Measurements from ENCODE around the gene C2CD2L. TPM values are rescaled to one million over a fixed set of nuclear protein-coding genes. Genes with fewer than 3 reads are reported as not detected.
"Not testable (repeated sequence)": the region's sequence is repeated elsewhere in the genome, so short reads cannot be mapped to it uniquely, and the experiment has no call there.

The C2CD2L gene
- total RNA-seq, 1 donor from 2014 or later, result 1.9 TPM

- DNase-seq (ENCODE audit: low spot score), result no peak
Observed at GRCh38 chr11:119092880-119093842, 14.0 kb upstream of the C2CD2L start.

DNA sequence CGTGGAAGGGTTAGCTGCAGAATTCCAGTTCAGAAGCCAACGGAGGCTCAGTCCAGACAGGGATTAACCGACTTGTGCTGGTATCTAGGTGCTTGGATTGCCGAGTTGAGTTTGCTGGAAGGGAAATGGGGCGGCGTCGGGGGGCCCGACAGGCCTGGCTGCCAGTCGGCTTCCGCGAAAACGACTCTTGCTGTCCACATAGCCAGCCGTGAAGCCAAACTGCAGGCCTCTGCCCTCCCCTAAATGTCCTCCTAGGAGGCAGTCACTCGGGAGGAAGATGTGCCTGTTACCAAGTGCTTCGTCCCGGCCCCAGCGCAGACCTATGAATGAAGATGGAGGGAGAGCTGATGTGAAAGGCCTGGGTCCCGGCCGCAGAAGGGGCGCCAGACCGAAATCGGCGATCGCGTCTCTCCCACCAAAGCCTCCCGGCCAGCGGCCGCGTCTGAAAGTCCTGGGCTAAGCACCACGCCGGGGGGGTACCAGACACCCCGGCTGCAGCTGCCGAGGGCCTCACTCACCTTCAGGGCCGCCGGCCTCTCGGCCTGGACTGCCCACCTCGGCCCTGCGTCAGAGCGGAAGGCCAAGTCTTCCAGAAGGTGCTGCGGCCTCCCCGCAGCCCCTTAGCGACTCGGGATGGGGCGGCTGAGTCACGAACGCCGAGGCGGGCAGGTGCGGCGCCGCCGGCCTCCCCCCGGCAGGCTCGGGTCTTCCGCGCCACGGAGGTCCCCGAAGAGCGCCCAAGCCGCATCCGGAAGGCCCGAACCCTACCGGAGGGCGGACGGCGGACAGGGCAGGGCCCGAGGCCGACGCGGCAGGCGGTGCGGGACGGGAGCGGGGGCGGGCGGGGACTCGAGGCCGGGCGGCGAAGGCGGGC lies 13.0 kb upstream of the C2CD2L start:
- DNase-seq (ENCODE audit: low spot score), result peak; percentile 69

- peak; percentile 88 for DNase-seq (ENCODE audit: low spot score)
Observed at GRCh38 chr11:119094816-119095065, 12.4 kb upstream of the C2CD2L start.

- DNase-seq (ENCODE audit: low spot score), result peak; percentile 100
Observed at GRCh38 chr11:119095066-119095880, 11.9 kb upstream of the C2CD2L start.

GRCh38 chr11:119099711-119100110 lies 7.4 kb upstream of the C2CD2L start:
- no peak for DNase-seq (ENCODE audit: low spot score)

DNA sequence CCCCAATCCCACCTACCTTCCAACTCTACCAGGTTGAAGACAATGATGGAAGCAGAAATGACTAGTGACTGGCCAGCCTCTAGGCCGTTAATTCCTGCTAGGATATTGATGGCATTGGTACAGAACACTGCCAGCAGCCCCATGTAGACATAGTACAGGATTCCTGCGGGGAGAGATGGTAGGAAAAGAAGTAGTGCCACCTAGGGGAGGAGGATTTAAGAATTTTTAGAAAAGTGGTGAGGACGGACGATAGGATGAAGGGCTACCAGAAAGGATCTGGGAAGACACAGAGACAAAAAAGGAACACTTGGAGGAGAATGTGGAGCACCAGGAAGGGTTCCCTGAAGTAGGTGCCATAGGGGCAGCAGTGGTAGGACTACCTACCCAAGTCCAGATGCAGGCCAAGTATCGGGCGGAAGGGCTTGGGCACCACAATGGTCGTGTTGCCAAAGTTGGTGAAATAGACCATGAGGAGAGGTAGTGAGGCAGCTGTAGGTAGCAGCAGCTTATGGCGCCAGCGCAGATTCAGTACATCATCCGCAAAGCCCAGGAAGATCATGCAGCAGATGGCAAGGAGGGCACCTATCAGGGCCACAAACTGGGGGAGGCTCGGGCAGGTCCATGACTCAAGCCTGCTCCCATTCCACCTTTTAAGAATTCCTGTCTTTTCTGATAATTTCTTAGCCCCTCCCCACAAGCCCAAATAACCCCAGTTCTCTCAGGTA lies 6.7 kb upstream of the C2CD2L start:
- no peak for DNase-seq (ENCODE audit: low spot score)

- DNase-seq (ENCODE audit: low spot score), result no peak
Observed at GRCh38 chr11:119100994-119101758, 6.0 kb upstream of the C2CD2L start.

- peak; percentile 99 for DNase-seq (ENCODE audit: low spot score)
Observed at GRCh38 chr11:119101759-119102423, 5.3 kb upstream of the C2CD2L start, which contains the start of gene DPAGT1. TSS of gene DPAGT1 (minus strand) at chr11:119101853. CDS start at chr11:119101655, 198 bp downstream.

GRCh38 chr11:119103161-119103664 lies 3.9 kb upstream of the C2CD2L start:
- not testable (repeated sequence) for DNase-seq (ENCODE audit: low spot score)

- no peak for DNase-seq (ENCODE audit: low spot score)
Observed at GRCh38 chr11:119103793-119104192, 3.4 kb upstream of the C2CD2L start.

DNA sequence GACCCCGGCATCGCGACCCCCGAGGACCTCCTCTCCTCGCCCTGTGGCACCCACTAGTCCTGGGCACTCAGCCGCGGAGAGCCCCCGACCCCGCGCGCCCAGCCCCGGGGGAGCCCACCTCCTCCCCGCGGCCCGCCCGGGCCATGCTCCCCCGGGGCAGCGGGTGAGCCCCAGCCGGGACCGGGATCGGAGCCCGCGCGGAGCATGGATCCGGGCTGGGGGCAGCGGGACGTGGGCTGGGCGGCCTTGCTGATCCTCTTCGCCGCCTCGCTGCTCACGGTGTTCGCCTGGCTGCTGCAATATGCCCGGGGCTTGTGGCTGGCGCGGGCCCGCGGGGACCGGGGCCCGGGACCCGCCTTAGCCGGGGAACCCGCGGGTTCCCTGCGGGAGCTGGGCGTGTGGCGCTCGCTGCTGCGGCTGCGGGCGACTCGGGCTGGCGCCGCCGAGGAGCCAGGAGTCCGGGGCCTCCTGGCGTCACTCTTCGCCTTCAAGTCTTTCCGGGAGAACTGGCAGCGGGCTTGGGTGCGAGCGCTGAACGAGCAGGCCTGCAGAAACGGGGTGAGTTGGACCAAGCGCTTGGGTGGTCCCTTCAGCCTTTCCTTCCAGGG lies 498 bp downstream of the C2CD2L start:
- DNase-seq (ENCODE audit: low spot score), result no peak

- peak; percentile 44 for DNase-seq (ENCODE audit: low spot score)
Observed at GRCh38 chr11:119108146-119108856, 1.2 kb downstream of the C2CD2L start.

GRCh38 chr11:119108857-119109221 lies 1.7 kb downstream of the C2CD2L start:
- no peak for DNase-seq (ENCODE audit: low spot score)

- DNase-seq (ENCODE audit: low spot score), result no peak
Observed at GRCh38 chr11:119109843-119110242, 2.7 kb downstream of the C2CD2L start.

DNA sequence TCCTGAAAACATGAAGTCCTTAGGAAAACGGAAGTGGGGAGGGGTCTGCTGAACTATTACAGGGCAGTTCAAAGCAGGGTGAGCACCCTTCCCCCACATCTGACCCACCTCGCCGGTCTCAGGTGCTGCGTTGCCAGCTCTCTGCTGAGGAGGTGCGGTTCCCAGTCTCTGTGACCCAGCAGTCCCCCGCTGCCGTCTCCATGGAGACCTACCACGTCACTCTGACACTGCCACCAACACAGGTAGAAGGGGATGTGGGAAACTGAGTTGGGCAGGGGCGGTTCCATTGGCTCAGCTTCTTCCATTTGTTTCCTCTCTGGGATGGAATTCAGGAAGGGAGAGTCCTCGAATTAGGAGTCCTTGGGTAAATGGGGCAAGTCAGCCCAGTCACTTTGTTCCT lies 3.3 kb downstream of the C2CD2L start:
- DNase-seq (ENCODE audit: low spot score), result no peak

DNA sequence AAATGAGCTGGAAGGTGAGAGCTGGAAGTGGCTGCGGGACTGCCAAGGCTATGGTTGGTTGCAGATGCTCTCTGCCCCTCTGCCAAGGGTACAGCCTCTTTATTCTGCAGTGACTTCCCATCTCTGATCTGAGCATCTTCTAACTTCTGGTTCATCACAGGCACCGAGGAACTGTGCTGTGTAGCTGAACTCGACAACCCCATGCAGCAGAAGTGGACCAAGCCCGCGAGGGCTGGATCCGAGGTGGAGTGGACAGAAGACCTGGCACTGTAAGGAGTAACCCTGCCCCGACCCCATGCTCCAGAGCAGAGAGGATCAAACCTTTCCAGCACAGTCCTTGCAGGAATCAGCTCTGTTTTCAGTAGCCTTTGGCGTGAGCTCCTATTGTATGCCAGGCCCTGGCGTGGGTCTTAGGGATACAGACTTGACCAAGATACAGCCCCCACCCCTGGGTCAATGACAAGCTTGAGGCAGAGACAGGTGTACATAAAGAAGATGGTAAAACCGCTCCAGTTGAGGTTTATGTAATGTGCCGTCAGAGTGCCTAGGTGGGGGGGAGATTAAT lies 4.3 kb downstream of the C2CD2L start:
- no peak for DNase-seq (ENCODE audit: low spot score)

- no peak for DNase-seq (ENCODE audit: low spot score)
Observed at GRCh38 chr11:119112314-119113020, 5.3 kb downstream of the C2CD2L start.
